Measurements from ENCODE around the gene SNAI3. TPM values are rescaled to one million over a fixed set of nuclear protein-coding genes. Genes with fewer than 3 reads are reported as not detected.

The SNAI3 gene
- polyA plus RNA-seq, 4 donors: 0.50 to 0.87 (median 0.61) TPM

- no peak for DNase-seq (ENCODE audit: low read depth in 4 of 4, low spot score in 3 of 4)
These were observed 35.8 kb upstream of the SNAI3 start for GRCh38 chr16:88721815-88722755.

GRCh38 chr16:88721236-88721635 is 34.9 kb upstream of the SNAI3 start:
- DNase-seq (ENCODE audit: low read depth in 4 of 4, low spot score in 3 of 4): no peak

GRCh38 chr16:88720396-88720970 is 34.2 kb upstream of the SNAI3 start:
- DNase-seq (ENCODE audit: low read depth in 4 of 4, low spot score in 3 of 4): no peak

- no peak for DNase-seq (ENCODE audit: low read depth in 4 of 4, low spot score in 3 of 4)
These were observed 33.6 kb upstream of the SNAI3 start for GRCh38 chr16:88719933-88720296.

- no peak for DNase-seq (ENCODE audit: low read depth in 4 of 4, low spot score in 3 of 4)
These were observed 33.1 kb upstream of the SNAI3 start for GRCh38 chr16:88719267-88719932.

- DNase-seq (ENCODE audit: low read depth in 4 of 4, low spot score in 3 of 4): no peak
These were observed 31.9 kb upstream of the SNAI3 start for GRCh38 chr16:88718178-88718577.

- DNase-seq (ENCODE audit: low read depth in 4 of 4, low spot score in 3 of 4): no peak
These were observed 30.3 kb upstream of the SNAI3 start for GRCh38 chr16:88716601-88717001.

GRCh38 chr16:88716201-88716600 is 29.9 kb upstream of the SNAI3 start:
- no peak for DNase-seq (ENCODE audit: low read depth in 4 of 4, low spot score in 3 of 4)

GRCh38 chr16:88715312-88716190 is 29.2 kb upstream of the SNAI3 start:
- no peak for DNase-seq (ENCODE audit: low read depth in 4 of 4, low spot score in 3 of 4)

- DNase-seq (ENCODE audit: low read depth in 4 of 4, low spot score in 3 of 4): no peak
These were observed 28.4 kb upstream of the SNAI3 start for GRCh38 chr16:88714420-88715302.

GRCh38 chr16:88713568-88714419 is 27.5 kb upstream of the SNAI3 start:
- DNase-seq (ENCODE audit: low read depth in 4 of 4, low spot score in 3 of 4): no peak

- no peak for DNase-seq (ENCODE audit: low read depth in 4 of 4, low spot score in 3 of 4)
These were observed 26.7 kb upstream of the SNAI3 start for GRCh38 chr16:88713054-88713453.

- DNase-seq (ENCODE audit: low read depth in 4 of 4, low spot score in 3 of 4): no peak
These were observed 26.2 kb upstream of the SNAI3 start for GRCh38 chr16:88712362-88712979.

GRCh38 chr16:88711750-88712340 is 25.5 kb upstream of the SNAI3 start:
- DNase-seq (ENCODE audit: low read depth in 4 of 4, low spot score in 3 of 4): no peak

- DNase-seq (ENCODE audit: low read depth in 4 of 4, low spot score in 3 of 4): no peak
These were observed 24.2 kb upstream of the SNAI3 start for GRCh38 chr16:88710556-88710955.

GRCh38 chr16:88706965-88707826 is 20.9 kb upstream of the SNAI3 start:
- DNase-seq (ENCODE audit: low read depth in 4 of 4, low spot score in 3 of 4): no peak
